Rectal smooth muscle tissue (tissue), 1 donor: ENCODE measurements around the gene SERP1.
"Not testable (repeated sequence)": the region's sequence is repeated elsewhere in the genome, so short reads cannot be mapped to it uniquely, and the experiment has no call there.

Experiments used
- H3K27ac ChIP-seq: one replicate; pipeline ENCODE4 v1.7.0; 2013; ENCODE audit warnings: low read depth, low read length, inconsistent platforms
- H3K27me3 ChIP-seq: one replicate; pipeline ENCODE4 v1.7.0; 2013; ENCODE audit warnings: low read length; ENCODE audit not compliant: control insufficient read depth, insufficient read depth
- H3K36me3 ChIP-seq: one replicate; pipeline ENCODE4 v1.7.0; 2013; ENCODE audit warnings: low read length; ENCODE audit not compliant: control insufficient read depth, insufficient read depth
- H3K4me1 ChIP-seq: one replicate; pipeline ENCODE4 v1.7.0; 2013; ENCODE audit warnings: low read length; ENCODE audit not compliant: control insufficient read depth, insufficient read depth
- H3K4me3 ChIP-seq: one replicate; pipeline ENCODE4 v1.7.0; 2013; ENCODE audit warnings: low read length
- H3K9ac ChIP-seq: one replicate; pipeline ENCODE4 v1.7.0; 2013; ENCODE audit warnings: low read length

SERP1 gene

DNA sequence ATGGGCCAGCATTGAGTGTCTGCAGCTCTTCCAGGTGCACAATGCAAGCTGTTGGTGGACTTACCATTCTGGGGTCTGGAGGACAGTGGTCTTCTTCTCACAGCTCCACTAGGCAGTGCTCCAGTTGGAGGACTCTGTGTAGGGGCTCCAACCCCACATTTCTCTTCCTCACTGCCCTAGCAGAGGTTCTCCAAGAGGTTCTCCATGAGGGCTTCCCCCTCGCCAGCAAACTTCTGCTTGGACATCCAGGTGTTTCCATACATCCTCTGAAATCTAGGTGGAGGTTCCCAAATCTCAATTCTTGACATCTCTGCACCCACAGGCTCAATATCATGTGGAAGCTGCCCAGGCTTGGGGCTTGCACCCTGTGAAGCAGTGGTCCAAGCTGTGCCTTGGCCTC, 45.3 kb downstream of the SERP1 start:
- not testable (repeated sequence) for H3K27me3 ChIP-seq, H3K9ac ChIP-seq, H3K27ac ChIP-seq, H3K4me1 ChIP-seq, H3K4me3 ChIP-seq, H3K36me3 ChIP-seq

DNA sequence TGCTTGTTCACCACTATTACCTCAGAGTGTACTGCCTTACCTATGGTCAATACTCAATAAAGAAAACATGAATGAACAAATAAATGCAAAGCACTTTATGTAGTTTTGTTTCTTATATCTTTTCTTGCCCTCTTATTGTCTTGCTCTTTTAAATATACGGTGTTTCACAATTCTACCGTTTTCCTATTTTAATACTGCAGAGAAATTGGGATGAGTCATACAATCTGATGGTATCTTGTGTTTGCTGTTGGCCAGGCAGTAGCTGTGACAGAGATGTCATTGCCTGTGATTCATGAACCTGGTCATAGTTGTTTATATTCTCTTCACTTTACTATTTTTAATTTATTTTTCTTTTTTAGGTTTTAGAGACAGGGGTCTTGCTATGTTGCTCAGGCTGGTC, 48.3 kb downstream of the SERP1 start:
- Histone ChIP-seq H3K4me3 (no peak overlapping the region), H3K36me3 (no peaks in the 10 kb centered on the region), H3K27me3 (no peaks in the 10 kb centered on the region), H3K27ac (no peak overlapping the region), H3K4me1 (no peaks in the 10 kb centered on the region), H3K9ac (no peak overlapping the region)

- H3K4me1 ChIP-seq, result no peaks in the 10 kb centered on the region
Measured at GRCh38 chr3:150495563-150496168, 50.6 kb downstream of the SERP1 start.

DNA sequence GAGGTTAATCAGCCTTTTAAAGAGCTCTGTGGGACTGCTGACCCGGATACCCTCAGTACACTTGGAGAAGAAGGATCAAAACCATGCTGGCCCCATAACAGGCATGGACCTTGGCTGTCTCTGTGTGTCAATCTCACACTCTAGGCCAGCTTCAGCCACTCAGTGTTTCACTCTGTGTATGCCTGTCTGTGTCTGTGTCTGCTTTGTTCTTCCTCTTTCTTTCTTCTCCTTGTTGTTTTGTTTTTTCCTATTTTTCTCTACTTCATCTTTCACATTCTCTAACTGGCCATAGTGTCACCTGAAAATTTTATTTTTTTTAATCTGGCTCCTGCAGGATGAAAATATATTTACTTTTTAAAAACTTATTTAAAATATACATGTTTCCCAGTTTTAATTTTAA, 51.1 kb downstream of the SERP1 start:
- Histone ChIP-seq H3K9ac (no peak overlapping the region), H3K4me3 (no peak overlapping the region), H3K27me3 (no peaks in the 10 kb centered on the region), H3K36me3 (no peaks in the 10 kb centered on the region), H3K4me1 (no peaks in the 10 kb centered on the region), H3K27ac (no peak overlapping the region)

More at GRCh38 chr3:150495563-150496168, 50.6 kb downstream of the SERP1 start:
- Histone ChIP-seq H3K27ac (no peak overlapping the region), H3K27me3 (no peaks in the 10 kb centered on the region), H3K9ac (no peak overlapping the region), H3K36me3 (no peaks in the 10 kb centered on the region), H3K4me3 (no peak overlapping the region)

GRCh38 chr3:150494411-150494977, 51.8 kb downstream of the SERP1 start:
- Histone ChIP-seq H3K36me3 (no peaks in the 10 kb centered on the region), H3K9ac (no peak overlapping the region), H3K27ac (no peak overlapping the region), H3K27me3 (no peaks in the 10 kb centered on the region), H3K4me3 (no peak overlapping the region), H3K4me1 (no peaks in the 10 kb centered on the region)
